Parathyroid adenoma (tissue), 2 donors: ENCODE measurements around the gene EPHA1.

Source experiments
- H2AFZ ChIP-seq: fragments of 300-600 bp; sonication (generic); one replicate; pipeline ENCODE4 v1.7.0; 2017; ENCODE audit warnings: antibody characterized with exemption, mild to moderate bottlenecking
- H3K27ac ChIP-seq: fragments of 300-600 bp; sonication (generic); one replicate; pipeline ENCODE4 v1.7.0; 2017
- H3K27me3 ChIP-seq: fragments of 300-600 bp; sonication (generic); one replicate; pipeline ENCODE4 v1.7.0; 2017; ENCODE audit warnings: low read length; ENCODE audit not compliant: control insufficient read depth, insufficient read depth
- H3K36me3 ChIP-seq: fragments of 300-600 bp; sonication (generic); one replicate; pipeline ENCODE4 v1.7.0; 2017; ENCODE audit warnings: low read length; ENCODE audit not compliant: control insufficient read depth, insufficient read depth
- H3K4me1 ChIP-seq: fragments of 300-600 bp; sonication (generic); one replicate; pipeline ENCODE4 v1.7.0; 2017; ENCODE audit warnings: control low read depth
- H3K4me2 ChIP-seq: fragments of 300-600 bp; sonication (generic); one replicate; pipeline ENCODE4 v1.7.0; 2017; ENCODE audit warnings: low read length
- H3K4me3 ChIP-seq: fragments of 300-600 bp; sonication (generic); one replicate; pipeline ENCODE4 v1.7.0; 2017; ENCODE audit warnings: low read depth, low read length
- H3K79me2 ChIP-seq: fragments of 300-600 bp; sonication (generic); one replicate; pipeline ENCODE4 v1.7.0; 2017; ENCODE audit warnings: control low read depth
- H3K9ac ChIP-seq: fragments of 300-600 bp; sonication (generic); one replicate; pipeline ENCODE4 v1.7.0; 2017; ENCODE audit warnings: mild to moderate bottlenecking
- H3K9me3 ChIP-seq: fragments of 300-600 bp; sonication (generic); one replicate; pipeline ENCODE4 v1.7.0; 2017; ENCODE audit warnings: low read length; ENCODE audit not compliant: control insufficient read depth
- TF ChIP-seq, protein P1 (sequence below): fragments of 300-600 bp; sonication (generic); IDR thresholded peaks from one replicate; pipeline ENCODE4 v1.7.0; 2017; ENCODE audit warnings: antibody characterized with exemption, mild to moderate bottlenecking
- donor health status: primary hyperparathyroidism.

The EPHA1 gene

DNA sequence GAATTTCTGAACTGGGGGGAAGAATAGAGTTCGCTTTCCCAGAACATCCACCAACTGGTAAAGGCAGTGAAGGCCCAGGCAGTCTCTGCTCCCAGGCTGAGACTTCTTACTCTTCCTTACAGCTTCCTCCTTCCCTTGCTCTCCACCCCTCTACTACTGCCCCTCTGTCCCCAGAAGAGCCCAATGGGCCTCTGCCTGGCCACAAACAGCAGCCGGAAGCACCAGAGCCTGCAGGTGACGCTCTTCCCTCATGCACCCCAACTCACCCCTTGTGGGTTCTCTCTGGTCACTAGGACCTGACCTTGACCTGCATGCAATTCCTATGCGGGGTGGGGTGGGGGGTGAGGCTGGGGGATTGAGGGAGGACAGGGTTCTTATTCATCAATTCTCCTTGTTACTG lies 62.6 kb downstream of the EPHA1 start:
- Histone ChIP-seq H3K9ac (no peak overlapping the region), H3K9me3 (no peaks in the 10 kb centered on the region), H3K79me2 (no peaks in the 10 kb centered on the region), H3K4me3 (no peak overlapping the region), H3K36me3 (no peaks in the 10 kb centered on the region), H3K27me3 (no peaks in the 10 kb centered on the region), H3K4me2 (no peak overlapping the region), H3K4me1 (peaks cover 4% of the 10 kb centered on the region), H3K27ac (no peak overlapping the region), H2AFZ (no peak overlapping the region)
- TF ChIP-seq, protein P1, sequence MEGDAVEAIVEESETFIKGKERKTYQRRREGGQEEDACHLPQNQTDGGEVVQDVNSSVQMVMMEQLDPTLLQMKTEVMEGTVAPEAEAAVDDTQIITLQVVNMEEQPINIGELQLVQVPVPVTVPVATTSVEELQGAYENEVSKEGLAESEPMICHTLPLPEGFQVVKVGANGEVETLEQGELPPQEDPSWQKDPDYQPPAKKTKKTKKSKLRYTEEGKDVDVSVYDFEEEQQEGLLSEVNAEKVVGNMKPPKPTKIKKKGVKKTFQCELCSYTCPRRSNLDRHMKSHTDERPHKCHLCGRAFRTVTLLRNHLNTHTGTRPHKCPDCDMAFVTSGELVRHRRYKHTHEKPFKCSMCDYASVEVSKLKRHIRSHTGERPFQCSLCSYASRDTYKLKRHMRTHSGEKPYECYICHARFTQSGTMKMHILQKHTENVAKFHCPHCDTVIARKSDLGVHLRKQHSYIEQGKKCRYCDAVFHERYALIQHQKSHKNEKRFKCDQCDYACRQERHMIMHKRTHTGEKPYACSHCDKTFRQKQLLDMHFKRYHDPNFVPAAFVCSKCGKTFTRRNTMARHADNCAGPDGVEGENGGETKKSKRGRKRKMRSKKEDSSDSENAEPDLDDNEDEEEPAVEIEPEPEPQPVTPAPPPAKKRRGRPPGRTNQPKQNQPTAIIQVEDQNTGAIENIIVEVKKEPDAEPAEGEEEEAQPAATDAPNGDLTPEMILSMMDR, result no peak

DNA sequence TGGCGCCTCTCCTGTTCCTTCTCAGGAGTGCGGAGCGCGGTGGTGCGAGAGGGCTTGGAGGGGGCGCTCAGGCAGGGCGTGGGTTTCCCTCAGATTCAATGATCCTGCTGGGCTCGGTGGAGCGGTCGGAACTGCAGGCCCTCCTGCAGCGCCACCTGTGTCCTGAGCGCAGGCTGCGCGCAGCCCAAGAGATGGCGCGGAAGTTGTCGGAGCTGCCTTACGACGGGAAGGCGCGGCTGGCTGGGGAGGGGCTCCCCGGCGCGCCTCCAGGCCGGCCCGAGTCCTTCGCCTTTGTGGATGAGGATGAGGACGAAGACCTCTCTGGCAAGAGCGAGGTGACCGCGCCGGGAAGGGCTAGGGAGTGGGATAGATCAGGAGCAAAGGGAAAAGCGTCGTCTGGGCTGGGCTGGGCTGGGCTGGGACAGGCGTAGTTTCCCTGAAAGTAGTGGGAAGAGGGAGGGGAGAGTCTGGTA lies 63.2 kb downstream of the EPHA1 start:
- no peaks in the 10 kb centered on the region for H3K36me3 ChIP-seq
- peak overlapping the region; percentile 79 for H2AFZ ChIP-seq
- H3K4me1 ChIP-seq, result peaks cover 4% of the 10 kb centered on the region
- no peak overlapping the region for H3K4me3 ChIP-seq
- H3K27me3 ChIP-seq, result no peaks in the 10 kb centered on the region
- H3K4me2 ChIP-seq, result no peak overlapping the region
- H3K27ac ChIP-seq, result no peak overlapping the region
- TF ChIP-seq, protein P1, result peak; percentile 41
- no peaks in the 10 kb centered on the region for H3K9me3 ChIP-seq
- H3K9ac ChIP-seq, result no peak overlapping the region
- H3K79me2 ChIP-seq, result no peaks in the 10 kb centered on the region

DNA sequence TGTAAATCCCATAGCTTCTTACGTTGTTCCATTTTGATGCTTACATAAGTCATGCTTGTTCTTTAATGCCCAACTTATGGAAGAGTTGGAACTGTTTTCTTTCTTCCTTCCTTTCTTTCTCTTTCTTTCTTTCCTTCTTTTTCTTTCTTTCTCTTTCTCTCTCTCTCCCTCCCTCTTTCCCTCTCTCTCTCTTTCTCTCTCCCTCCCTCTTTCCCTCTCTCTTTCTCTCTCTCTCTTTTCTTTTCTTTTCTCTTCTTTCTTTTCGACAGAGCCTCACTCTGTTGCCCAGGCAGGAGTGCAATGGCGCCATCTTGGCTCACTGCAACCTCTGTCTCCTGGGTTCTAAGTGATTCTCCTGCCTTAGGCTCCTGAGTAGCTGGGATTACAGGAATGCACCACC lies 65.1 kb downstream of the EPHA1 start:
- Histone ChIP-seq H3K27ac (no peak overlapping the region), H3K9ac (no peak overlapping the region), H3K27me3 (no peaks in the 10 kb centered on the region), H3K9me3 (no peaks in the 10 kb centered on the region), H3K36me3 (no peaks in the 10 kb centered on the region), H3K79me2 (no peaks in the 10 kb centered on the region), H3K4me1 (peaks cover 4% of the 10 kb centered on the region), H2AFZ (no peak overlapping the region), H3K4me2 (no peak overlapping the region), H3K4me3 (no peak overlapping the region)
- TF ChIP-seq, protein P1, result no peak

DNA sequence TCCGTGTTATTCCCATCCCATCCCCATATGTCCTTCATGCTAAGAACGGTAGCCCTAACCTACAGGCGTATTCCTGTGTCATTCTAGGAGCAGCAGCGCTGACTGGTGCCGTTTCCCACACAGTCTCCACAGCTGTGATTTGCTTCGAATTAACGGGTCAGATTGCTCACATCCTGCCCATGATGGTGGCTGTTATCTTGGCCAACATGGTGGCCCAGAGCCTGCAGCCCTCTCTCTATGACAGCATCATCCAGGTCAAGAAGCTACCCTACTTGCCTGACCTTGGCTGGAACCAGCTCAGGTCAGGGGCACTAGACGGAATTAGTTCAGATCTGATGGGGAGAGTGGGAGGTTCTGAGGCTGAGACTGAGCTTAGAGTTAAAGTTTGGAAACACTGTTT lies 66.8 kb downstream of the EPHA1 start:
- Histone ChIP-seq H2AFZ (no peak overlapping the region), H3K79me2 (no peaks in the 10 kb centered on the region), H3K4me2 (no peak overlapping the region), H3K9ac (no peak overlapping the region), H3K36me3 (no peaks in the 10 kb centered on the region), H3K27ac (no peak overlapping the region), H3K27me3 (no peaks in the 10 kb centered on the region), H3K4me3 (no peak overlapping the region), H3K4me1 (peaks cover 4% of the 10 kb centered on the region), H3K9me3 (no peaks in the 10 kb centered on the region)
- TF ChIP-seq, protein P1, result no peak
